GM12878 (cell line): ENCODE results near the gene TXNDC8. TPM values are rescaled to one million over a fixed set of nuclear protein-coding genes. Genes with fewer than 3 reads are reported as not detected.

Source experiments
- ATF3 ChIP-seq: IDR thresholded peaks from 2 replicates; pipeline ENCODE4 v1.6.1; 2011; ENCODE audit warnings: low read depth, mild to moderate bottlenecking, low read length, moderate library complexity, borderline replicate concordance; ENCODE audit errors: extremely low read depth
- CHD4 ChIP-seq: fragments of 200-600 bp; sonication (generic); IDR thresholded peaks from 2 replicates; pipeline ENCODE4 v1.6.1; 2016; ENCODE audit warnings: mild to moderate bottlenecking
- CREB1 ChIP-seq: IDR thresholded peaks from 2 replicates; pipeline ENCODE4 v1.6.1; 2012; ENCODE audit warnings: low read depth, mild to moderate bottlenecking, inconsistent platforms
- EED ChIP-seq: sonication (generic); IDR thresholded peaks from 2 replicates; pipeline ENCODE4 v1.6.1; 2016; ENCODE audit warnings: antibody characterized with exemption, low read depth
- EGR1 ChIP-seq, 2 experiments: IDR thresholded peaks; 1 replicate in 1 of 2; 2 replicates in 1 of 2; pipeline ENCODE4 v1.6.1; 2011 to 2012; ENCODE audit warnings: low read depth in 2 of 2, low read length in 2 of 2, borderline replicate concordance in 1 of 2, mild to moderate bottlenecking in 1 of 2, moderate library complexity in 1 of 2
- ETV6 ChIP-seq, 2 experiments: fragments of 450-650 bp in 1 of 2; IDR thresholded peaks in 1 of 2; conservative IDR thresholded peaks in 1 of 2; 2 replicates each; pipeline ENCODE4 v1.6.1; 2014; ENCODE audit warnings: antibody characterized with exemption in 1 of 2, borderline replicate concordance in 1 of 2, low read depth in 1 of 2, mild to moderate bottlenecking in 1 of 2, moderate library complexity in 1 of 2
- FOXK2 ChIP-seq: fragments of 450-650 bp; IDR thresholded peaks from 2 replicates; pipeline ENCODE4 v1.6.1; 2017; ENCODE audit warnings: mild to moderate bottlenecking, moderate library complexity
- HDAC2 ChIP-seq: fragments of 200-600 bp; sonication (generic); IDR thresholded peaks from 2 replicates; pipeline ENCODE4 v1.6.1; 2017
- HDAC6 ChIP-seq: fragments of 200-600 bp; sonication (generic); IDR thresholded peaks from one replicate; pipeline ENCODE4 v1.8.0; 2017; ENCODE audit warnings: antibody characterized with exemption; ENCODE audit not compliant: unreplicated experiment
- IKZF1 ChIP-seq: fragments of 450-650 bp; conservative IDR thresholded peaks from 2 replicates; pipeline ENCODE4 v1.6.1; 2017; ENCODE audit warnings: antibody characterized with exemption, mild to moderate bottlenecking
- JUND ChIP-seq: IDR thresholded peaks from 2 replicates; pipeline ENCODE4 v1.6.1; 2012; ENCODE audit warnings: low read depth, mild to moderate bottlenecking, low read length, improper control_type of control experiment, moderate library complexity
- MEF2B ChIP-seq: fragments of 450-650 bp; IDR thresholded peaks from 2 replicates; pipeline ENCODE4 v1.6.1; 2018; ENCODE audit warnings: mild to moderate bottlenecking, moderate library complexity; ENCODE audit not compliant: partially characterized antibody, poor library complexity, severe bottlenecking
- MTA2 ChIP-seq: fragments of 450-650 bp; IDR thresholded peaks from 2 replicates; pipeline ENCODE4 v1.6.1; 2016; ENCODE audit warnings: low read depth, mild to moderate bottlenecking, moderate library complexity
- MXI1 ChIP-seq: fragments of 150-350 bp; IDR thresholded peaks from 2 replicates; pipeline ENCODE4 v1.6.1; 2011; ENCODE audit warnings: low read depth, mild to moderate bottlenecking, inconsistent platforms, low read length, improper control_type of control experiment
- POU2F2 ChIP-seq: IDR thresholded peaks from 3 replicates; pipeline ENCODE4 v1.6.1; 2011; ENCODE audit warnings: low read depth, mild to moderate bottlenecking, low read length, borderline replicate concordance
- RAD21 ChIP-seq: IDR thresholded peaks from 2 replicates; pipeline ENCODE4 v1.6.1; 2011; ENCODE audit warnings: mild to moderate bottlenecking, low read depth, low read length, moderate library complexity; ENCODE audit not compliant: insufficient read depth
- SIN3A ChIP-seq: IDR thresholded peaks from 2 replicates; pipeline ENCODE4 v1.6.1; 2012; ENCODE audit warnings: low read depth, low read length, improper control_type of control experiment
- SMAD5 ChIP-seq: IDR thresholded peaks from 2 replicates; pipeline ENCODE4 v1.6.1; 2016; ENCODE audit warnings: antibody characterized with exemption, low read depth
- SUZ12 ChIP-seq: fragments of 200-600 bp; sonication (generic); IDR thresholded peaks from one replicate; pipeline ENCODE4 v1.6.1; 2018; ENCODE audit warnings: antibody characterized with exemption, mild to moderate bottlenecking; ENCODE audit not compliant: unreplicated experiment
- TARDBP ChIP-seq: IDR thresholded peaks from 2 replicates; pipeline ENCODE4 v1.6.1; 2016; ENCODE audit warnings: borderline replicate concordance
- YY1 ChIP-seq: IDR thresholded peaks from 2 replicates; pipeline ENCODE4 v1.6.1; 2011; ENCODE audit warnings: low read depth, mild to moderate bottlenecking, low read length
- ZSCAN29 ChIP-seq: fragments of 450-650 bp; IDR thresholded peaks from 2 replicates; pipeline ENCODE4 v1.6.1; 2017; ENCODE audit warnings: mild to moderate bottlenecking, moderate library complexity
- polyA plus RNA-seq, 11 experiments: library from polyadenylated mRNA; depleted of rRNA in 4 of 11; unstranded in 6 of 11; stranded (reverse) in 5 of 11; fragments of >200 nt; fragmentation: Nextera tagmentation in 4 of 11; fragmentation: Illumina TruSeq in 1 of 11; extraction: Ambion mirVana in 4 of 11; extraction: Trizol in 1 of 11; gene quantifications; 1 replicate in 1 of 11; 2 replicates in 10 of 11; pipeline versions ENCODE4 v1.2.1 to v1.2.3, GENCODE V29; 2011 to 2016; ENCODE audit warnings: inconsistent platforms in 2 of 11, missing spikeins in 2 of 11, low read depth in 1 of 11
- total RNA-seq, 4 experiments: library from RNA; depleted of rRNA in 3 of 4; stranded (reverse); fragments of >200 nt in 3 of 4; fragmentation: Illumina TruSeq in 1 of 4; extraction: Trizol in 1 of 4; gene quantifications; 2 replicates each; pipeline versions ENCODE4 v1.2.1 to v1.2.3, GENCODE V29; 2013 to 2021
- TF ChIP-seq, protein P1 (sequence below): fragments of 450-650 bp; formaldehyde crosslinking; IDR thresholded peaks from 2 replicates; pipeline ENCODE4 v1.5.0; 2022; ENCODE audit warnings: mild to moderate bottlenecking, missing genetic modification characterization
- TF ChIP-seq, protein P2 (sequence below): IDR thresholded peaks from 2 replicates; pipeline ENCODE4 v1.6.1; 2012; ENCODE audit warnings: low read length, inconsistent platforms

TXNDC8 gene
- total and polyA plus RNA-seq, 10 of the 15 experiments (the other 5 are each of a cell fraction or from before 2014, with no cell fraction given), result not detected

DNA sequence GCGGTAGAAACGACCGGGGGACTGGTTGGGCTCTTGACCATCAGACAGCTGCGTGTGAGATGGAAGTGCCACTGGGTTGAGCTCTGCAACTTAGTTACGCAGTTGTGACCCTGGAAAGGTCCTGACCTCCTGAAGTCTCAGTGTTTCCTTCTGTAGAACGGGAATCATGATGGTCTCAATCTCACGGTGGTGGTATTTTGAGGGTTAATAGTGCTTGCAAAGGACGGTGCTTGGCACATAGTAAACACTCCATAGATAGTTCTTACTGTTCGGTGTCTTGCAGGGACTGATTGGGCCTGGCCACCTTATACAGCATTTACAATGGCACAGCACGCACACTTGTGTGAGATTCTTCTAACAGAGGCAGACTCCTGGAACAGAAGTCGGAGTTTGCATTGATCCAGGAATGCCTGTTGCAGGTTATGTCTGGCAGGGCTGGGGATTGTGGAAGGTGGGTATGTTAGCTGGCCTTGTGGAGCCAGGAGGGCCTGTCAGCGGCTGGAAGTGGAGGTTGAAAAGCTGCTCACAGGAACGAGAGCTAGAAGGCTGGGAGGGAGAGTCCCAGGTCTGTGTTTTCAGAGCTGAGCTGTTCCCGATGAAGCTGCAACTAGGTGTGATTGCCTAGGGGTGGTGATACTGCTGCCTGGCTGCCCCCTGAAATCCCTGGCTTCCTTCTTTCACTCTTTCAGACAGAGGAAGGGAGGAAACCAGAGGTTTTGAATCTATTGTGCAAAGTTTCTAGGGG lies 80.4 kb downstream of the TXNDC8 start (continued):
- TF ChIP-seq ATF3 (no peak), MXI1 (no peak), IKZF1 (no peak), CREB1 (no peak), ZSCAN29 (no peak), SUZ12 (no peak), CHD4 (no peak), TARDBP (no peak), JUND (no peak), SIN3A (no peak), MEF2B (no peak), ETV6 (conservative IDR thresholded peaks at IDR 0.05 in 1 of 2, IDR thresholded peaks at IDR 0.05 in 1 of 2; ENCODE audit: borderline replicate concordance in 1 of 2, low read depth in 1 of 2) (no peak), SMAD5 (no peak), EGR1 (IDR thresholded peaks at IDR 0.05; ENCODE audit: borderline replicate concordance in 1 of 2, low read depth in 2 of 2, low read length in 2 of 2) (no peak), FOXK2 (no peak), RAD21 (no peak), EED (no peak), POU2F2 (no peak), YY1 (0 out of 2 replicates have a peak, but pooled peaks have one; percentile 4), HDAC6 (no peak), HDAC2 (no peak), MTA2 (0 out of 2 replicates have a peak, but pooled peaks have one; percentile 8)
- TF ChIP-seq, protein P1, sequence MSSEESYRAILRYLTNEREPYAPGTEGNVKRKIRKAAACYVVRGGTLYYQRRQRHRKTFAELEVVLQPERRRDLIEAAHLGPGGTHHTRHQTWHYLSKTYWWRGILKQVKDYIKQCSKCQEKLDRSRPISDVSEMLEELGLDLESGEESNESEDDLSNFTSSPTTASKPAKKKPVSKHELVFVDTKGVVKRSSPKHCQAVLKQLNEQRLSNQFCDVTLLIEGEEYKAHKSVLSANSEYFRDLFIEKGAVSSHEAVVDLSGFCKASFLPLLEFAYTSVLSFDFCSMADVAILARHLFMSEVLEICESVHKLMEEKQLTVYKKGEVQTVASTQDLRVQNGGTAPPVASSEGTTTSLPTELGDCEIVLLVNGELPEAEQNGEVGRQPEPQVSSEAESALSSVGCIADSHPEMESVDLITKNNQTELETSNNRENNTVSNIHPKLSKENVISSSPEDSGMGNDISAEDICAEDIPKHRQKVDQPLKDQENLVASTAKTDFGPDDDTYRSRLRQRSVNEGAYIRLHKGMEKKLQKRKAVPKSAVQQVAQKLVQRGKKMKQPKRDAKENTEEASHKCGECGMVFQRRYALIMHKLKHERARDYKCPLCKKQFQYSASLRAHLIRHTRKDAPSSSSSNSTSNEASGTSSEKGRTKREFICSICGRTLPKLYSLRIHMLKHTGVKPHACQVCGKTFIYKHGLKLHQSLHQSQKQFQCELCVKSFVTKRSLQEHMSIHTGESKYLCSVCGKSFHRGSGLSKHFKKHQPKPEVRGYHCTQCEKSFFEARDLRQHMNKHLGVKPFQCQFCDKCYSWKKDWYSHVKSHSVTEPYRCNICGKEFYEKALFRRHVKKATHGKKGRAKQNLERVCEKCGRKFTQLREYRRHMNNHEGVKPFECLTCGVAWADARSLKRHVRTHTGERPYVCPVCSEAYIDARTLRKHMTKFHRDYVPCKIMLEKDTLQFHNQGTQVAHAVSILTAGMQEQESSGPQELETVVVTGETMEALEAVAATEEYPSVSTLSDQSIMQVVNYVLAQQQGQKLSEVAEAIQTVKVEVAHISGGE (CRISPR knock-in tag), result no peak
- TF ChIP-seq, protein P2, sequence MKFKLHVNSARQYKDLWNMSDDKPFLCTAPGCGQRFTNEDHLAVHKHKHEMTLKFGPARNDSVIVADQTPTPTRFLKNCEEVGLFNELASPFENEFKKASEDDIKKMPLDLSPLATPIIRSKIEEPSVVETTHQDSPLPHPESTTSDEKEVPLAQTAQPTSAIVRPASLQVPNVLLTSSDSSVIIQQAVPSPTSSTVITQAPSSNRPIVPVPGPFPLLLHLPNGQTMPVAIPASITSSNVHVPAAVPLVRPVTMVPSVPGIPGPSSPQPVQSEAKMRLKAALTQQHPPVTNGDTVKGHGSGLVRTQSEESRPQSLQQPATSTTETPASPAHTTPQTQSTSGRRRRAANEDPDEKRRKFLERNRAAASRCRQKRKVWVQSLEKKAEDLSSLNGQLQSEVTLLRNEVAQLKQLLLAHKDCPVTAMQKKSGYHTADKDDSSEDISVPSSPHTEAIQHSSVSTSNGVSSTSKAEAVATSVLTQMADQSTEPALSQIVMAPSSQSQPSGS, result no peak
